ENCODE measurements around the gene NR1D2. TPM values are rescaled to one million over a fixed set of nuclear protein-coding genes. Genes with fewer than 3 reads are reported as not detected.
A peak's percentile ranks its signal among the peaks of the same experiment; 100 is the strongest.
"Not testable (repeated sequence)": the region's sequence is repeated elsewhere in the genome, so short reads cannot be mapped to it uniquely, and the experiment has no call there.

NR1D2 gene
- total RNA-seq, 2 donors from 2014 or later: 5.6 to 8.7 TPM

GRCh38 chr3:24004171-24004938, 59.3 kb downstream of the NR1D2 start:
- peak; percentile 38 to 40 for DNase-seq
- Mint-ChIP-seq H3K9me3 (no peaks in the 10 kb centered on the region), H3K36me3 (ENCODE audit: insufficient read depth in 2 of 2) (peaks cover 0 to 2% of the 10 kb centered on the region in 2 donors), H3K27me3 (ENCODE audit: low read depth) (peaks cover 49% of the 10 kb centered on the region), H3K4me1 (ENCODE audit: low read depth) (peaks cover 19% of the 10 kb centered on the region), H3K27ac (no peak overlapping the region), H3K4me3 (no peak overlapping the region)
- peak; percentile 99 for ATAC-seq (replicated peaks in 1 of 2)

DNA sequence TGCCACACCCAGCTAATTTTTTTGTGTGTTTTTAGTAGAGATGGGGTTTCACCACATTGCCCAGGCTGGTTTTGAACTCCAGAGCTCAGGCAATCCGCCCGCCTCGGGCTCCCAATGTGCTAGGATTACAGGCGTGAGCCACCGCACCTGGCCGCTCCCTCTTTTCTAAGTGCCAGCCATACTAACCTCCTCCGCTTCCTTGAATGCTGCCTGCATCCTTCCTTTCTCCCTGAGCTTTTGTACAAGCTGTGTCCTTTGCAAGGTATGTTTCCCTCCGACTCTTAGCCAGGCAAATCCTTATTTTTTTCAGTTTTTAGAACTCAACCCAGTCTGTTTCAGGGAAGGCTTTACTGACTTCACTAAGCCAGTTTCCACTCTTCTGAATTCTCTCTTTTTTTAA, 60.6 kb downstream of the NR1D2 start:
- ATAC-seq (replicated peaks in 1 of 2): no peak
- DNase-seq: no peak
- peaks cover 19% of the 10 kb centered on the region for H3K4me1 Mint-ChIP-seq (ENCODE audit: low read depth)
- H3K27ac Mint-ChIP-seq: no peak overlapping the region
- H3K9me3 Mint-ChIP-seq: no peaks in the 10 kb centered on the region
- no peak overlapping the region for H3K4me3 Mint-ChIP-seq
- H3K27me3 Mint-ChIP-seq (ENCODE audit: low read depth): peaks cover 36% of the 10 kb centered on the region
- H3K36me3 Mint-ChIP-seq (ENCODE audit: insufficient read depth in 2 of 2): peaks cover 0 to 2% of the 10 kb centered on the region in 2 donors

GRCh38 chr3:24010834-24011233, 65.7 kb downstream of the NR1D2 start:
- H3K4me1 Mint-ChIP-seq (ENCODE audit: low read depth): peaks cover 12% of the 10 kb centered on the region
- H3K4me3 Mint-ChIP-seq; H3K36me3 Mint-ChIP-seq (ENCODE audit: insufficient read depth in 2 of 2); H3K27me3 Mint-ChIP-seq (ENCODE audit: low read depth); ATAC-seq (replicated peaks in 1 of 2); H3K27ac Mint-ChIP-seq; DNase-seq; H3K9me3 Mint-ChIP-seq: not testable (repeated sequence)

GRCh38 chr3:24012589-24013269, 67.6 kb downstream of the NR1D2 start:
- Mint-ChIP-seq H3K27me3 (ENCODE audit: low read depth) (peaks cover 5% of the 10 kb centered on the region), H3K9me3 (no peaks in the 10 kb centered on the region), H3K36me3 (ENCODE audit: insufficient read depth in 2 of 2) (no peaks in the 10 kb centered on the region), H3K4me3 (no peak overlapping the region), H3K4me1 (ENCODE audit: low read depth) (peaks cover 10% of the 10 kb centered on the region), H3K27ac (no peak overlapping the region)
- no peak for DNase-seq
- ATAC-seq (replicated peaks in 1 of 2): peak in 1 of 2 donors; percentile 17

GRCh38 chr3:24017305-24017704, 72.2 kb downstream of the NR1D2 start:
- no peak overlapping the region for H3K27ac Mint-ChIP-seq
- H3K36me3 Mint-ChIP-seq (ENCODE audit: insufficient read depth in 2 of 2): no peaks in the 10 kb centered on the region
- H3K9me3 Mint-ChIP-seq: no peaks in the 10 kb centered on the region
- H3K4me3 Mint-ChIP-seq: no peak overlapping the region
- no peak for ATAC-seq (replicated peaks in 1 of 2)
- DNase-seq: no peak
- H3K4me1 Mint-ChIP-seq (ENCODE audit: low read depth): peaks cover 8% of the 10 kb centered on the region
- peaks cover 1% of the 10 kb centered on the region for H3K27me3 Mint-ChIP-seq (ENCODE audit: low read depth)

GRCh38 chr3:24018784-24019570, 73.9 kb downstream of the NR1D2 start:
- H3K27ac Mint-ChIP-seq: no peak overlapping the region
- no peaks in the 10 kb centered on the region for H3K4me1 Mint-ChIP-seq (ENCODE audit: low read depth)
- no peaks in the 10 kb centered on the region for H3K9me3 Mint-ChIP-seq
- H3K27me3 Mint-ChIP-seq (ENCODE audit: low read depth): no peaks in the 10 kb centered on the region
- H3K36me3 Mint-ChIP-seq (ENCODE audit: insufficient read depth in 2 of 2): no peaks in the 10 kb centered on the region
- DNase-seq (no peak), ATAC-seq (replicated peaks in 1 of 2) (no peak)
- H3K4me3 Mint-ChIP-seq: no peak overlapping the region

DNA sequence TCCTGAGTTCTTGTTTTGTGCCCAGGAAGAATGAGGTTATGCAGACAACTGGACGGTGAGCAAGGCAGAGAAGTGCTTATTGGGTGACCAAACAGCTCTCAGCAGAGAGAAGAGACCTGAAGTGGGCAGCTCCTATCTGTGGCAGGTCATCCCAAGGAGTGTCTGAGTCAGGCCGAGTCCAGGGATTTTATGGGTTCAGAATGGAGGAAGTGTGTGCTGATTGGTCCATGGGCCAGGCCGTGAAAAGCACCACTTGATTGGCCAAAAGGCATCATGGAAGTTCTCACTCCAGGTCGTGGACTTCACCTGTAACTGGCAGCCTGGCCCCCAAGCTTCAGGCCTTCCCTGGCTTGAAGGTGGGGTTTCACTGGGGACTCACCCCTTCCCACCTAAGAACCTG, 74.5 kb downstream of the NR1D2 start:
- DNase-seq: no peak
- ATAC-seq (replicated peaks in 1 of 2): no peak
- H3K9me3 Mint-ChIP-seq: no peaks in the 10 kb centered on the region
- no peaks in the 10 kb centered on the region for H3K27me3 Mint-ChIP-seq (ENCODE audit: low read depth)
- H3K4me1 Mint-ChIP-seq (ENCODE audit: low read depth): no peaks in the 10 kb centered on the region
- H3K4me3 Mint-ChIP-seq: no peak overlapping the region
- no peak overlapping the region for H3K27ac Mint-ChIP-seq
- no peaks in the 10 kb centered on the region for H3K36me3 Mint-ChIP-seq (ENCODE audit: insufficient read depth in 2 of 2)

- no peak overlapping the region for H3K4me3 Mint-ChIP-seq
- H3K4me1 Mint-ChIP-seq (ENCODE audit: low read depth): no peaks in the 10 kb centered on the region
- H3K9me3 Mint-ChIP-seq: no peaks in the 10 kb centered on the region
- no peak overlapping the region for H3K27ac Mint-ChIP-seq
- H3K36me3 Mint-ChIP-seq (ENCODE audit: insufficient read depth in 2 of 2): no peaks in the 10 kb centered on the region
- DNase-seq: no peak
- H3K27me3 Mint-ChIP-seq (ENCODE audit: low read depth): no peaks in the 10 kb centered on the region
- ATAC-seq (replicated peaks in 1 of 2): no peak
Measured at GRCh38 chr3:24020036-24020691, 75.1 kb downstream of the NR1D2 start.

GRCh38 chr3:24023197-24023596, 78.1 kb downstream of the NR1D2 start:
- H3K27me3 Mint-ChIP-seq (ENCODE audit: low read depth): no peaks in the 10 kb centered on the region
- no peaks in the 10 kb centered on the region for H3K36me3 Mint-ChIP-seq (ENCODE audit: insufficient read depth in 2 of 2)
- no peaks in the 10 kb centered on the region for H3K9me3 Mint-ChIP-seq
- H3K27ac Mint-ChIP-seq: no peak overlapping the region
- H3K4me3 Mint-ChIP-seq: no peak overlapping the region
- DNase-seq (no peak), ATAC-seq (replicated peaks in 1 of 2) (no peak)
- no peaks in the 10 kb centered on the region for H3K4me1 Mint-ChIP-seq (ENCODE audit: low read depth)

DNA sequence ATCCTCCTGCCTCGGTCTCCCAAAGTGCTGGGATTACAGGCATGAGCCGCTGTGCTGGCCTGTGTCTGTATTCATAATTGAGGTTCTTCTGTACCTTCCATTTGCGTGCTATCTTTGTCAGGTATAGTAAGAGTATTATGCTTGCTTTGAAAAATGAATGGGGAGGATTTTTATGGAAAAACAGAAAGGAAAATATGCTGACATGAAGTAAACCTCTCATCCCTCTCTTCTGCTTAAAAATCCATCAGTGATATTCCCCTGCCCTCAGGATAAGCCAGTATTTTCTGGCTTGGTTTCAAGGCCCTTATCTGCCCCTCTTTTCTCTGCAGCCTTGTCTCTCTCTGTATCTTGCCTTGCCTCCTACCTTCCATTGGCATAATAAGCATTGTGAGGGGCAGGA, 80.7 kb downstream of the NR1D2 start:
- H3K4me1 Mint-ChIP-seq (ENCODE audit: low read depth): no peaks in the 10 kb centered on the region
- ATAC-seq (replicated peaks in 1 of 2): no peak
- H3K9me3 Mint-ChIP-seq: no peaks in the 10 kb centered on the region
- H3K27me3 Mint-ChIP-seq (ENCODE audit: low read depth): no peaks in the 10 kb centered on the region
- no peak for DNase-seq
- no peak overlapping the region for H3K4me3 Mint-ChIP-seq
- no peak overlapping the region for H3K27ac Mint-ChIP-seq
- H3K36me3 Mint-ChIP-seq (ENCODE audit: insufficient read depth in 2 of 2): no peaks in the 10 kb centered on the region

DNA sequence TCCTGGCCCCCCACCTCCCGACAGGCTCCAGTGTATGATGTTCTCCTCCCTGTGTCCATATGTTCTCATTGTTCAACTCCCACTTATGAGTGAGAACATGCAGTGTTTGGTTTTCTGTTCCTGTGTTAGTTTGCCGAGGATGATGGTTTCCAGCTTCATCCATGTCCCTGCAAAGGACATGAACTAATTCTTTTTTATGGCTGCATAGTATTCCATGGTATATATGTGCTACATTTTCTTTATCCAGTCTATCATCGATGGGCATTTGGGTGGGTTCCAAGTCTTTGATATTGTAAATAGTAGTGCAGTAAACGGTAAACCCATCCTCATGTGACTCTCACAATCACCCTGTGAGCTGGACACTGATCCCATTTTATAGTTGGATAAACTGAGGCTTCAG, 81.6 kb downstream of the NR1D2 start:
- not testable (repeated sequence) for H3K27ac Mint-ChIP-seq; H3K4me1 Mint-ChIP-seq (ENCODE audit: low read depth); ATAC-seq (replicated peaks in 1 of 2); DNase-seq; H3K9me3 Mint-ChIP-seq; H3K4me3 Mint-ChIP-seq; H3K27me3 Mint-ChIP-seq (ENCODE audit: low read depth); H3K36me3 Mint-ChIP-seq (ENCODE audit: insufficient read depth in 2 of 2)

DNA sequence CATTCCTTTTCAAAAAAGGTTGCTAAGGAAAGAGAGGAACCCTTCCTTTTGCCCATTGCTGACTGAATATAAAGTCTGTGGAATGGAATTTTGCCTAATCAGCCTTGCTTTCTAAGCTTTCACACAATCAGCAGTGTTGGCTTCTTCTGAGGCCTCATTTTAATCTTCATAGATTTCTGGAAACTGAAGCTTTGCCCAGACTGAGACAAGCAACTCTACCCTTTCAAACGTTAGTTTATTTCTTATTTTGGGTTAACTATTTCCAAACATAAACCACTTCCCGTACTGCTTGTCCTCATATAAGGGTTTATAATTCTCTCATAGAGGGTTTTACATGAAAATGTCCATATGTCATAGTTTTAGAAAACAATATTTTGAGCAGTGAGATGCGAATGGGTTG, 82.9 kb downstream of the NR1D2 start:
- Mint-ChIP-seq H3K36me3 (ENCODE audit: insufficient read depth in 2 of 2) (no peaks in the 10 kb centered on the region), H3K9me3 (no peaks in the 10 kb centered on the region), H3K4me3 (no peak overlapping the region), H3K4me1 (ENCODE audit: low read depth) (no peaks in the 10 kb centered on the region), H3K27me3 (ENCODE audit: low read depth) (no peaks in the 10 kb centered on the region), H3K27ac (no peak overlapping the region)
- DNase-seq (no peak), ATAC-seq (replicated peaks in 1 of 2) (no peak)
